Gastrocnemius medialis (tissue), 4 donors: ENCODE data around the gene MAP3K5. TPM values are rescaled to one million over a fixed set of nuclear protein-coding genes. Genes with fewer than 3 reads are reported as not detected.

Source experiments
- ATAC-seq, 2 donors: fragments of 150-250 bp; one replicate each; pipeline ENCODE4 v1.9.1; 2016
- DNase-seq, 2 donors: peaks; one replicate each; pipeline ENCODE4 v3.0.0-alpha.2; 2019
- H3K27ac ChIP-seq, 4 donors: fragments of 200-600 bp; sonication (generic); 1 replicate in 1 of 4; 2 replicates in 3 of 4; pipeline ENCODE4 v1.5.1; 2016 to 2018; ENCODE audit warnings: mild to moderate bottlenecking in 2 of 4, moderate library complexity in 1 of 4
- H3K27me3 ChIP-seq, 3 donors: fragments of 200-600 bp; sonication (generic) in 2 of 3; 1 replicate in 1 of 3; 2 replicates in 2 of 3; pipeline versions ENCODE4 v1.5.1 to v1.6.0; 2016 to 2019; ENCODE audit warnings: mild to moderate bottlenecking in 1 of 3, moderate library complexity in 1 of 3
- H3K36me3 ChIP-seq, 2 donors: fragments of 200-600 bp; sonication (generic) in 1 of 2; one replicate each; pipeline ENCODE4 v1.5.1; 2017 to 2018
- H3K4me1 ChIP-seq, 2 donors: fragments of 200-600 bp; sonication (generic) in 1 of 2; one replicate each; pipeline ENCODE4 v1.5.1; 2016 to 2017; ENCODE audit warnings: mild to moderate bottlenecking in 2 of 2
- H3K4me3 ChIP-seq, 4 donors: fragments of 200-600 bp; sonication (generic) in 3 of 4; 1 replicate in 1 of 4; 2 replicates in 3 of 4; pipeline ENCODE4 v1.5.1; 2016 to 2019; ENCODE audit warnings: mild to moderate bottlenecking in 2 of 4
- H3K9me3 ChIP-seq, 3 donors: fragments of 200-600 bp; sonication (generic) in 2 of 3; 1 replicate in 1 of 3; 2 replicates in 2 of 3; pipeline ENCODE4 v1.5.1; 2016 to 2019
- POLR2A ChIP-seq, 2 donors: fragments of 450-650 bp; IDR thresholded peaks; one replicate each; pipeline ENCODE4 v1.6.1; 2017; ENCODE audit warnings: antibody characterized with exemption in 2 of 2, mild to moderate bottlenecking in 2 of 2, moderate library complexity in 2 of 2
- in situ Hi-C, 4 donors: fragments of 200-750 bp; cut with MboI; loops; one replicate each; pipeline versions ENCODE4 v1.15.0 to v1.8.0; 2017; ENCODE audit warnings: low sequenced_read_pairs in 4 of 4
- intact Hi-C: fragments of 100-400 bp; cut with DNase I; formaldehyde crosslinking; loops from one replicate; pipeline ENCODE4 v1.15.1; 2023; ENCODE audit warnings: low total_unique reads
- total RNA-seq, 4 donors: library from RNA; depleted of rRNA; stranded (reverse); fragments of >200 nt; gene quantifications; one replicate each; pipeline versions ENCODE4 v1.1.0 to v1.2.3, GENCODE V29; 2016
- TF ChIP-seq, protein P1 (sequence below), 5 experiments: fragments of 450-650 bp in 3 of 5; fragments of 200-600 bp in 2 of 5; sonication (generic) in 2 of 5; IDR thresholded peaks in 4 of 5; conservative IDR thresholded peaks in 1 of 5; 1 replicate in 4 of 5; 2 replicates in 1 of 5; pipeline ENCODE4 v1.5.1; 2016 to 2019; ENCODE audit warnings: antibody characterized with exemption in 5 of 5, mild to moderate bottlenecking in 3 of 5, moderate library complexity in 3 of 5

Gene MAP3K5
- total RNA-seq, 4 donors from 2014 or later = 2.9 to 46.9 (median 4.9) TPM

DNA sequence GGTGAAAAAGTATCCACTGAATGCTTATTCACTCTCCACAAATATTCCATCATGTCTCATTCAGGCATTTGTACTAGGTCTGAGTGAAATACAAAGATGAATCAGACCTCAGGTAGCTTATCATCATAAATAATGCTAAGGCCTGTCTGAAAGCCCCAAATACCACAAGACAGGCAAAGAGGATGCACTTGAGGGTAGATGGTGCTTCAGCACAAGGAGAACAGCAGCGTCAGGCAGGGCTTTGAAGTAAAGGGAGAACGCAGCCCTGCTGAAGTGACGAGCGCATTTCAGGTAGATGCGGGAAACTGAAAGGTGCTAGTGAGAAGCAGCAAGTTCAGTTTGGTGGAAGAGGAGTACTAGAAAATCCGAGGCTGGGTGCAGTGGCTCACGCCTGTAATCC is 38.7 kb downstream of the MAP3K5 start:
- no peak for ATAC-seq
- no peaks in the 10 kb centered on the region for H3K27me3 ChIP-seq
- DNase-seq = no peak
- no peak overlapping the region for H3K27ac ChIP-seq
- H3K4me3 ChIP-seq = no peak overlapping the region
- intact Hi-C loops = no loop called here
- H3K4me1 ChIP-seq = peaks cover 0 to 11% of the 10 kb centered on the region in 2 donors
- in situ Hi-C loops = no loop called here
- no peaks in the 10 kb centered on the region for H3K9me3 ChIP-seq
- H3K36me3 ChIP-seq = no peaks in the 10 kb centered on the region
- TF ChIP-seq POLR2A (IDR thresholded peaks at IDR 0.05) = no peak
- TF ChIP-seq, protein P1, sequence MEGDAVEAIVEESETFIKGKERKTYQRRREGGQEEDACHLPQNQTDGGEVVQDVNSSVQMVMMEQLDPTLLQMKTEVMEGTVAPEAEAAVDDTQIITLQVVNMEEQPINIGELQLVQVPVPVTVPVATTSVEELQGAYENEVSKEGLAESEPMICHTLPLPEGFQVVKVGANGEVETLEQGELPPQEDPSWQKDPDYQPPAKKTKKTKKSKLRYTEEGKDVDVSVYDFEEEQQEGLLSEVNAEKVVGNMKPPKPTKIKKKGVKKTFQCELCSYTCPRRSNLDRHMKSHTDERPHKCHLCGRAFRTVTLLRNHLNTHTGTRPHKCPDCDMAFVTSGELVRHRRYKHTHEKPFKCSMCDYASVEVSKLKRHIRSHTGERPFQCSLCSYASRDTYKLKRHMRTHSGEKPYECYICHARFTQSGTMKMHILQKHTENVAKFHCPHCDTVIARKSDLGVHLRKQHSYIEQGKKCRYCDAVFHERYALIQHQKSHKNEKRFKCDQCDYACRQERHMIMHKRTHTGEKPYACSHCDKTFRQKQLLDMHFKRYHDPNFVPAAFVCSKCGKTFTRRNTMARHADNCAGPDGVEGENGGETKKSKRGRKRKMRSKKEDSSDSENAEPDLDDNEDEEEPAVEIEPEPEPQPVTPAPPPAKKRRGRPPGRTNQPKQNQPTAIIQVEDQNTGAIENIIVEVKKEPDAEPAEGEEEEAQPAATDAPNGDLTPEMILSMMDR (IDR thresholded peaks at IDR 0.05 in 4 of 5, conservative IDR thresholded peaks at IDR 0.05 in 1 of 5) = no peak

DNA sequence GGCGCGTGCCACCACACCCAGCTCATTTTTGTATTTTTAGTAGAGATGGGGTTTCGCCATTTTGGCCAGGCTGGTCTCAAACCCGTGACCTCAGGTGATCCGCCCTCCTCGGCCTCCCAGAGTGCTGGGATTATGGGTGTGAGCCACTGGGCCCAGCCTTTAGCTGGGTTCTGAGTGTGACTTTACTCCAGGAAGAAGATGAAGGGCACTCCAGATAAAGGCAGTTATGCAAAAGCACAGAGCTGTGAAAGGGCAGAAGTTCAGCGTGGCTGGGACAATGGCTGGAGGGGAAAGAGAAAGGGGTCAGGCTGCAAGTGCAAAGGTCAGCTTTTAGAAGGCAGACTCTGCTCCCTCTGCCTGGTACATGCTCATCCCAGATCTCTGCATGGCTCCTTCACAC is 39.7 kb downstream of the MAP3K5 start:
- H3K27me3 ChIP-seq = no peaks in the 10 kb centered on the region
- in situ Hi-C loops = no loop called here
- ATAC-seq = no peak
- no peak overlapping the region for H3K27ac ChIP-seq
- H3K4me3 ChIP-seq = no peak overlapping the region
- no peaks in the 10 kb centered on the region for H3K9me3 ChIP-seq
- DNase-seq = no peak
- no peaks in the 10 kb centered on the region for H3K36me3 ChIP-seq
- intact Hi-C loops = no loop called here
- H3K4me1 ChIP-seq = peaks cover 0 to 9% of the 10 kb centered on the region in 2 donors
- TF ChIP-seq POLR2A (IDR thresholded peaks at IDR 0.05) = no peak
- TF ChIP-seq, protein P1 (IDR thresholded peaks at IDR 0.05 in 4 of 5, conservative IDR thresholded peaks at IDR 0.05 in 1 of 5) = no peak

DNA sequence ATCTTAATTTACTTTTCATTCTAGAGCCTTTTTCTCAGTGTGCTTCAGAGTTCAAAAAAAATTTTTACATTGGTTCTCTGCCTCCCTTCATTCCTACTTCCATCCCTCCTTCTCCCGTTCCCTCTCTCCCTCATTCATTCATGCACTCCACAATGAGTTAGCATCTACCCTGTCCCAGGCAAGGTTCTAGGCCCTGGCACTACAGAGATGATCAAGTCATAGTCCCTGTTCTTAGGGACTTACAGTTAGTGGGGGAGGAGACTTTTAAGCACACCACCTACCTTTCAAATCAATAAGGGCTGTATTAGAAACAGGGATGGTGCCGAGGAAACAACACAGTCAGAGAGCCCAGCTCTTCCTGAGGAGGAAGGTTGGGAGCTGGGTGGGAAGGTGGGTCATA is 40.3 kb downstream of the MAP3K5 start:
- no peak overlapping the region for H3K27ac ChIP-seq
- ATAC-seq = no peak
- H3K4me3 ChIP-seq = no peak overlapping the region
- in situ Hi-C loops = no loop called here
- TF ChIP-seq, protein P1 (IDR thresholded peaks at IDR 0.05 in 4 of 5, conservative IDR thresholded peaks at IDR 0.05 in 1 of 5) = no peak
- no peak for TF ChIP-seq POLR2A (IDR thresholded peaks at IDR 0.05)
- H3K9me3 ChIP-seq = no peaks in the 10 kb centered on the region
- no peak for DNase-seq
- H3K27me3 ChIP-seq = no peaks in the 10 kb centered on the region
- H3K36me3 ChIP-seq = no peaks in the 10 kb centered on the region
- peaks cover 0 to 9% of the 10 kb centered on the region in 2 donors for H3K4me1 ChIP-seq
- intact Hi-C loops = no loop called here

DNA sequence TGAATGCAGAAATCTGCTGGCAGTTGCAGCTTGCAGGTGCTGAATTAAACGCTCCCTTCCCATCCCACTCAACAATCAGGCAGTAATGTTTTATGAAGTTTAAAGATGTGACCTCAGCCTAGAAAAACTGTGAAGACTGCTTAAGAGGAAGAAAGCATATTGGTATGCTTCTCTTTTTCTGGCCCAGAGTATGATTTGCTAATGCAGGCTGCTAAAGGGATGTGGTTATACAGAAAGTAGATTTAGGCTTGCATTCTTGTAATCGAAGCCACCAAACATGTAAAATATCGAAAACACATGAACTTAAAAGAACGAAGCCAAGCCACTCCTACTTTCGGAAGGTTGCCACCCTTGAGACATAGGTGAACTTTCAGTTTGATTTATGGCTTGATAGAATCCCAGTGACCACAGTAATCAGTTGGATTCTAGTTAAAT is 40.7 kb downstream of the MAP3K5 start:
- no peaks in the 10 kb centered on the region for H3K9me3 ChIP-seq
- H3K4me1 ChIP-seq = peaks cover 0 to 9% of the 10 kb centered on the region in 2 donors
- no peaks in the 10 kb centered on the region for H3K27me3 ChIP-seq
- in situ Hi-C loops = no loop called here
- no peak for TF ChIP-seq POLR2A (IDR thresholded peaks at IDR 0.05)
- TF ChIP-seq, protein P1 (IDR thresholded peaks at IDR 0.05 in 4 of 5, conservative IDR thresholded peaks at IDR 0.05 in 1 of 5) = no peak
- DNase-seq (no peak), ATAC-seq (no peak)
- no peaks in the 10 kb centered on the region for H3K36me3 ChIP-seq
- H3K4me3 ChIP-seq = no peak overlapping the region
- intact Hi-C loops = no loop called here
- no peak overlapping the region for H3K27ac ChIP-seq
